Breast epithelium (tissue), 3 donors: ENCODE measurements around the gene HMSD.

Experiments
- CTCF ChIP-seq, 3 donors: fragments of 450-650 bp; IDR thresholded peaks; one replicate each; pipeline ENCODE4 v1.5.1; 2016 to 2017; ENCODE audit warnings: antibody characterized with exemption in 3 of 3, mild to moderate bottlenecking in 3 of 3, moderate library complexity in 3 of 3
- POLR2A ChIP-seq: fragments of 450-650 bp; IDR thresholded peaks from one replicate; pipeline ENCODE4 v1.6.1; 2016; ENCODE audit warnings: antibody characterized with exemption, mild to moderate bottlenecking, moderate library complexity

GRCh38 chr18:63977040-63977439, 27.9 kb downstream of the HMSD start:
- no peak for TF ChIP-seq POLR2A
- TF ChIP-seq CTCF (IDR thresholded peaks at IDR 0.05), result no peak
